ENCODE data around the gene CAPZA1.

GRCh38 chr1:112711041-112711440, 91.4 kb downstream of the CAPZA1 start:
- TF ChIP-seq, protein P1, sequence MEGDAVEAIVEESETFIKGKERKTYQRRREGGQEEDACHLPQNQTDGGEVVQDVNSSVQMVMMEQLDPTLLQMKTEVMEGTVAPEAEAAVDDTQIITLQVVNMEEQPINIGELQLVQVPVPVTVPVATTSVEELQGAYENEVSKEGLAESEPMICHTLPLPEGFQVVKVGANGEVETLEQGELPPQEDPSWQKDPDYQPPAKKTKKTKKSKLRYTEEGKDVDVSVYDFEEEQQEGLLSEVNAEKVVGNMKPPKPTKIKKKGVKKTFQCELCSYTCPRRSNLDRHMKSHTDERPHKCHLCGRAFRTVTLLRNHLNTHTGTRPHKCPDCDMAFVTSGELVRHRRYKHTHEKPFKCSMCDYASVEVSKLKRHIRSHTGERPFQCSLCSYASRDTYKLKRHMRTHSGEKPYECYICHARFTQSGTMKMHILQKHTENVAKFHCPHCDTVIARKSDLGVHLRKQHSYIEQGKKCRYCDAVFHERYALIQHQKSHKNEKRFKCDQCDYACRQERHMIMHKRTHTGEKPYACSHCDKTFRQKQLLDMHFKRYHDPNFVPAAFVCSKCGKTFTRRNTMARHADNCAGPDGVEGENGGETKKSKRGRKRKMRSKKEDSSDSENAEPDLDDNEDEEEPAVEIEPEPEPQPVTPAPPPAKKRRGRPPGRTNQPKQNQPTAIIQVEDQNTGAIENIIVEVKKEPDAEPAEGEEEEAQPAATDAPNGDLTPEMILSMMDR (conservative IDR thresholded peaks at IDR 0.05; ENCODE audit: low read depth, low read length), result no peak
- TF ChIP-seq EZH2phosphoT487 (IDR thresholded peaks at IDR 0.05; ENCODE audit: borderline replicate concordance, low read length) (no peak), EZH2 (IDR thresholded peaks at IDR 0.05; ENCODE audit: low read length, unreplicated experiment) (no peak)

Data from PC-3 (cell line).